CD8-positive, alpha-beta memory T cell (primary cell): Measurements from ENCODE around the gene AGBL4. TPM values are rescaled to one million over a fixed set of nuclear protein-coding genes. Genes with fewer than 3 reads are reported as not detected.

Experiments
- CTCF ChIA-PET: fragments of 350-600 bp; sonication (Branson Sonifier 250); formaldehyde crosslinking; loops from one replicate; lab custom pipeline; 2021; ENCODE audit warnings: antibody characterized with exemption; lab: Charles Lee
- POLR2A ChIA-PET: fragments of 350-600 bp; sonication (Branson Sonifier 250); formaldehyde crosslinking; loops from one replicate; lab custom pipeline; 2021; ENCODE audit warnings: antibody characterized with exemption; lab: Charles Lee
- DNase-seq, 5 donors: peaks; one replicate each; pipeline versions ENCODE4 v3.0.0 to v3.0.0-alpha.2; 2020 to 2022; ENCODE audit warnings: mixed read lengths in 1 of 5
- H3K27ac ChIP-seq: one replicate; pipeline ENCODE4 v1.7.0; 2013; ENCODE audit warnings: low read depth, mild to moderate bottlenecking, low read length, moderate library complexity
- H3K27me3 ChIP-seq: 2 replicates; pipeline ENCODE4 v1.7.0; 2013; ENCODE audit warnings: low read length, mild to moderate bottlenecking; ENCODE audit not compliant: insufficient read depth, poor library complexity, severe bottlenecking
- H3K36me3 ChIP-seq: 2 replicates; pipeline ENCODE4 v1.7.0; 2013; ENCODE audit warnings: mild to moderate bottlenecking, low read length, moderate library complexity; ENCODE audit not compliant: insufficient read depth
- H3K4me1 ChIP-seq: 2 replicates; pipeline ENCODE4 v1.7.0; 2013; ENCODE audit warnings: mild to moderate bottlenecking, low read length, moderate library complexity; ENCODE audit not compliant: insufficient read depth
- H3K4me3 ChIP-seq: 2 replicates; pipeline ENCODE4 v1.7.0; 2013; ENCODE audit warnings: mild to moderate bottlenecking, low read length
- H3K9me3 ChIP-seq: 2 replicates; pipeline ENCODE4 v1.7.0; 2013; ENCODE audit warnings: mild to moderate bottlenecking, low read length
- H3K27ac Mint-ChIP-seq, 8 donors: one replicate each; pipeline ENCODE4 v1.8.0; 2020 to 2021; ENCODE audit warnings: mixed read lengths in 8 of 8, mild to moderate bottlenecking in 6 of 8, inconsistent platforms in 3 of 8, moderate library complexity in 3 of 8
- H3K27me3 Mint-ChIP-seq, 2 donors: one replicate each; pipeline ENCODE4 v1.8.0; 2020 to 2021; ENCODE audit warnings: mixed read lengths in 2 of 2, mild to moderate bottlenecking in 1 of 2, moderate library complexity in 1 of 2
- H3K36me3 Mint-ChIP-seq, 3 donors: one replicate each; pipeline ENCODE4 v1.8.0; 2020 to 2021; ENCODE audit warnings: mixed read lengths in 3 of 3, inconsistent platforms in 1 of 3, mild to moderate bottlenecking in 1 of 3
- H3K4me1 Mint-ChIP-seq, 3 donors: one replicate each; pipeline ENCODE4 v1.8.0; 2020 to 2021; ENCODE audit warnings: mixed read lengths in 3 of 3, inconsistent platforms in 1 of 3, mild to moderate bottlenecking in 1 of 3
- H3K4me3 Mint-ChIP-seq, 7 donors: one replicate each; pipeline ENCODE4 v1.8.0; 2020 to 2021; ENCODE audit warnings: mixed read lengths in 7 of 7, mild to moderate bottlenecking in 6 of 7, moderate library complexity in 4 of 7, inconsistent platforms in 2 of 7
- H3K9me3 Mint-ChIP-seq, 5 donors: one replicate each; pipeline ENCODE4 v1.8.0; 2020 to 2022; ENCODE audit warnings: mixed read lengths in 5 of 5, mild to moderate bottlenecking in 3 of 5, moderate library complexity in 2 of 5, inconsistent platforms in 1 of 5
- polyA plus RNA-seq: library from polyadenylated mRNA; unstranded; fragments of 300-500 nt; fragmentation: Illumina TruSeq; gene quantifications from one replicate; pipeline ENCODE4 v1.2.3, GENCODE V29; 2021
- total RNA-seq, 2 experiments: library from RNA; stranded (reverse); gene quantifications; one replicate each; pipeline ENCODE4 v1.2.3, GENCODE V29; 2021

AGBL4 gene
- total and polyA plus RNA-seq, 3 experiments from 2014 or later: 0.22 TPM; not detected in 2

- H3K27ac ChIP-seq: no peak overlapping the region
- H3K4me3 ChIP-seq: no peak overlapping the region
- Mint-ChIP-seq H3K36me3 (peaks cover 0 to 6% (median 0%) of the 10 kb centered on the region in 3 donors), H3K4me1 (no peaks in the 10 kb centered on the region), H3K27ac (no peak overlapping the region), H3K9me3 (peaks cover 0 to 5% (median 0%) of the 10 kb centered on the region in 5 donors), H3K27me3 (no peaks in the 10 kb centered on the region), H3K4me3 (no peak overlapping the region)
- CTCF ChIA-PET: no interaction called here
- H3K9me3 ChIP-seq: no peaks in the 10 kb centered on the region
- no peak for DNase-seq
- H3K4me1 ChIP-seq: no peaks in the 10 kb centered on the region
- POLR2A ChIA-PET: no interaction called here
- H3K27me3 ChIP-seq: no peaks in the 10 kb centered on the region
- no peaks in the 10 kb centered on the region for H3K36me3 ChIP-seq
These were observed 1283.1 kb downstream of the AGBL4 start for GRCh38 chr1:48740621-48741020.

GRCh38 chr1:48739091-48739490 lies 1284.7 kb downstream of the AGBL4 start:
- peaks cover 0 to 3% (median 0%) of the 10 kb centered on the region in 5 donors for H3K9me3 Mint-ChIP-seq
- CTCF ChIA-PET: no interaction called here

GRCh38 chr1:48738356-48738755 lies 1285.4 kb downstream of the AGBL4 start:
- POLR2A ChIA-PET: no interaction called here
- Histone ChIP-seq H3K27ac (no peak overlapping the region), H3K9me3 (no peaks in the 10 kb centered on the region), H3K27me3 (no peaks in the 10 kb centered on the region), H3K36me3 (no peaks in the 10 kb centered on the region), H3K4me1 (no peaks in the 10 kb centered on the region), H3K4me3 (no peak overlapping the region)
- Mint-ChIP-seq H3K9me3 (peaks cover 0 to 3% (median 0%) of the 10 kb centered on the region in 5 donors), H3K4me3 (peak overlapping the region in 1 of 7 donors; percentile 2), H3K36me3 (peaks cover 0 to 14% (median 0%) of the 10 kb centered on the region in 3 donors), H3K4me1 (no peaks in the 10 kb centered on the region), H3K27me3 (no peaks in the 10 kb centered on the region), H3K27ac (no peak overlapping the region)
- DNase-seq: no peak
- CTCF ChIA-PET: no interaction called here

More at GRCh38 chr1:48739091-48739490, 1284.7 kb downstream of the AGBL4 start:
- H3K27ac ChIP-seq: no peak overlapping the region
- Mint-ChIP-seq H3K27ac (no peak overlapping the region), H3K4me3 (no peak overlapping the region), H3K4me1 (no peaks in the 10 kb centered on the region), H3K36me3 (peaks cover 0 to 12% (median 0%) of the 10 kb centered on the region in 3 donors), H3K27me3 (no peaks in the 10 kb centered on the region)
- H3K36me3 ChIP-seq: no peaks in the 10 kb centered on the region
- POLR2A ChIA-PET: no interaction called here
- no peak overlapping the region for H3K4me3 ChIP-seq
- DNase-seq: no peak
- no peaks in the 10 kb centered on the region for H3K27me3 ChIP-seq
- H3K4me1 ChIP-seq: no peaks in the 10 kb centered on the region
- no peaks in the 10 kb centered on the region for H3K9me3 ChIP-seq

- Mint-ChIP-seq H3K4me1 (no peaks in the 10 kb centered on the region), H3K9me3 (peaks cover 0 to 3% (median 0%) of the 10 kb centered on the region in 5 donors), H3K27me3 (no peaks in the 10 kb centered on the region), H3K36me3 (peaks cover 0 to 12% (median 0%) of the 10 kb centered on the region in 3 donors), H3K4me3 (no peak overlapping the region), H3K27ac (no peak overlapping the region)
- Histone ChIP-seq H3K4me3 (no peak overlapping the region), H3K9me3 (no peaks in the 10 kb centered on the region), H3K27ac (no peak overlapping the region), H3K4me1 (no peaks in the 10 kb centered on the region), H3K36me3 (no peaks in the 10 kb centered on the region), H3K27me3 (no peaks in the 10 kb centered on the region)
- no peak for DNase-seq
- ChIA-PET POLR2A (no interaction called here), CTCF (interaction anchor here (1.3 kb wide), 1 partner anchor 41 kb away, joined by 3 read pairs; the partner anchor contains the start of gene BEND5)
These were observed 1288.0 kb downstream of the AGBL4 start for GRCh38 chr1:48735796-48736195.

- Mint-ChIP-seq H3K27ac (peak overlapping the region in 3 of 8 donors; percentile 28 to 72 (median 51)), H3K4me3 (peak overlapping the region in 3 of 7 donors; percentile 7 to 63 (median 30))
- no peaks in the 10 kb centered on the region for H3K36me3 ChIP-seq
These were observed 1293.4 kb downstream of the AGBL4 start for GRCh38 chr1:48730164-48730910.

GRCh38 chr1:48728584-48728983 lies 1295.2 kb downstream of the AGBL4 start:
- POLR2A ChIA-PET: no interaction called here
- Mint-ChIP-seq H3K4me1 (peaks cover 3 to 14% (median 9%) of the 10 kb centered on the region in 3 donors), H3K27me3 (no peaks in the 10 kb centered on the region), H3K27ac (no peak overlapping the region), H3K36me3 (no peaks in the 10 kb centered on the region), H3K4me3 (no peak overlapping the region), H3K9me3 (no peaks in the 10 kb centered on the region)
- Histone ChIP-seq H3K9me3 (no peaks in the 10 kb centered on the region), H3K4me1 (no peaks in the 10 kb centered on the region), H3K36me3 (no peaks in the 10 kb centered on the region), H3K4me3 (no peak overlapping the region), H3K27ac (no peak overlapping the region), H3K27me3 (no peaks in the 10 kb centered on the region)
- CTCF ChIA-PET: no interaction called here
- DNase-seq: no peak

More at GRCh38 chr1:48730164-48730910, 1293.4 kb downstream of the AGBL4 start:
- Histone ChIP-seq H3K4me3 (no peak overlapping the region), H3K4me1 (no peaks in the 10 kb centered on the region), H3K27ac (no peak overlapping the region), H3K27me3 (no peaks in the 10 kb centered on the region), H3K9me3 (no peaks in the 10 kb centered on the region)
- Mint-ChIP-seq H3K36me3 (peaks cover 0 to 8% (median 0%) of the 10 kb centered on the region in 3 donors), H3K4me1 (peaks cover 3 to 14% (median 9%) of the 10 kb centered on the region in 3 donors), H3K27me3 (no peaks in the 10 kb centered on the region), H3K9me3 (no peaks in the 10 kb centered on the region)
- ChIA-PET CTCF (no interaction called here), POLR2A (no interaction called here)
- no peak for DNase-seq

- Histone ChIP-seq H3K4me1 (no peaks in the 10 kb centered on the region), H3K36me3 (no peaks in the 10 kb centered on the region), H3K9me3 (no peaks in the 10 kb centered on the region), H3K27ac (no peak overlapping the region), H3K4me3 (no peak overlapping the region), H3K27me3 (no peaks in the 10 kb centered on the region)
- no peak for DNase-seq
- Mint-ChIP-seq H3K27me3 (no peaks in the 10 kb centered on the region), H3K4me1 (peaks cover 3 to 14% (median 9%) of the 10 kb centered on the region in 3 donors), H3K4me3 (no peak overlapping the region), H3K36me3 (no peaks in the 10 kb centered on the region), H3K27ac (no peak overlapping the region), H3K9me3 (no peaks in the 10 kb centered on the region)
- POLR2A ChIA-PET: no interaction called here
- CTCF ChIA-PET: no interaction called here
These were observed 1297.1 kb downstream of the AGBL4 start for GRCh38 chr1:48726557-48727215.

- Histone ChIP-seq H3K36me3 (no peaks in the 10 kb centered on the region), H3K27me3 (no peaks in the 10 kb centered on the region), H3K4me3 (no peak overlapping the region), H3K9me3 (no peaks in the 10 kb centered on the region), H3K4me1 (no peaks in the 10 kb centered on the region), H3K27ac (no peak overlapping the region)
- CTCF ChIA-PET: no interaction called here
- no peaks in the 10 kb centered on the region for H3K27me3 Mint-ChIP-seq
- DNase-seq: no peak
- no peaks in the 10 kb centered on the region for H3K9me3 Mint-ChIP-seq
- H3K4me3 Mint-ChIP-seq: no peak overlapping the region
- H3K36me3 Mint-ChIP-seq: no peaks in the 10 kb centered on the region
- no peak overlapping the region for H3K27ac Mint-ChIP-seq
- peaks cover 3 to 14% (median 9%) of the 10 kb centered on the region in 3 donors for H3K4me1 Mint-ChIP-seq
- POLR2A ChIA-PET: no interaction called here
These were observed 1297.6 kb downstream of the AGBL4 start for GRCh38 chr1:48726139-48726538.
